ENCODE results near the gene GPC6. TPM values are rescaled to one million over a fixed set of nuclear protein-coding genes. Genes with fewer than 3 reads are reported as not detected.

GPC6 gene
- total and polyA plus RNA-seq, 2 experiments from 2014 or later, result 14.4 to 43.3 TPM

- Histone ChIP-seq H3K9me3 (ENCODE audit: low read depth) (no peaks in the 10 kb centered on the region), H3K4me3 (no peak overlapping the region), H3K36me3 (no peaks in the 10 kb centered on the region), H3K4me1 (ENCODE audit: low read depth) (peaks cover 24% of the 10 kb centered on the region), H3K27me3 (no peaks in the 10 kb centered on the region), H3K27ac (no peak overlapping the region)
- DNase-seq (ENCODE audit: low read depth in 1 of 2, low spot score in 1 of 2), result peak in 1 of 2 donors; percentile 60
- TF ChIP-seq, protein P1, sequence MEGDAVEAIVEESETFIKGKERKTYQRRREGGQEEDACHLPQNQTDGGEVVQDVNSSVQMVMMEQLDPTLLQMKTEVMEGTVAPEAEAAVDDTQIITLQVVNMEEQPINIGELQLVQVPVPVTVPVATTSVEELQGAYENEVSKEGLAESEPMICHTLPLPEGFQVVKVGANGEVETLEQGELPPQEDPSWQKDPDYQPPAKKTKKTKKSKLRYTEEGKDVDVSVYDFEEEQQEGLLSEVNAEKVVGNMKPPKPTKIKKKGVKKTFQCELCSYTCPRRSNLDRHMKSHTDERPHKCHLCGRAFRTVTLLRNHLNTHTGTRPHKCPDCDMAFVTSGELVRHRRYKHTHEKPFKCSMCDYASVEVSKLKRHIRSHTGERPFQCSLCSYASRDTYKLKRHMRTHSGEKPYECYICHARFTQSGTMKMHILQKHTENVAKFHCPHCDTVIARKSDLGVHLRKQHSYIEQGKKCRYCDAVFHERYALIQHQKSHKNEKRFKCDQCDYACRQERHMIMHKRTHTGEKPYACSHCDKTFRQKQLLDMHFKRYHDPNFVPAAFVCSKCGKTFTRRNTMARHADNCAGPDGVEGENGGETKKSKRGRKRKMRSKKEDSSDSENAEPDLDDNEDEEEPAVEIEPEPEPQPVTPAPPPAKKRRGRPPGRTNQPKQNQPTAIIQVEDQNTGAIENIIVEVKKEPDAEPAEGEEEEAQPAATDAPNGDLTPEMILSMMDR (IDR thresholded peaks at IDR 0.05; ENCODE audit: low read depth, low read length), result no peak
Measured at GRCh38 chr13:94390881-94391280, 1164.3 kb downstream of the GPC6 start.

- Histone ChIP-seq H3K27me3 (no peaks in the 10 kb centered on the region), H3K36me3 (no peaks in the 10 kb centered on the region), H3K4me1 (ENCODE audit: low read depth) (peaks cover 34% of the 10 kb centered on the region), H3K9me3 (ENCODE audit: low read depth) (no peaks in the 10 kb centered on the region), H3K4me3 (no peak overlapping the region), H3K27ac (peak overlapping the region; percentile 91)
- TF ChIP-seq, protein P1 (IDR thresholded peaks at IDR 0.05; ENCODE audit: low read depth, low read length), result no peak
- DNase-seq (ENCODE audit: low read depth in 1 of 2, low spot score in 1 of 2), result no peak
Measured at GRCh38 chr13:94394723-94395122, 1168.1 kb downstream of the GPC6 start.

- Histone ChIP-seq H3K9me3 (ENCODE audit: low read depth) (no peaks in the 10 kb centered on the region), H3K27ac (peak overlapping the region; percentile 91), H3K27me3 (no peaks in the 10 kb centered on the region), H3K36me3 (no peaks in the 10 kb centered on the region), H3K4me1 (ENCODE audit: low read depth) (peaks cover 34% of the 10 kb centered on the region), H3K4me3 (no peak overlapping the region)
- TF ChIP-seq, protein P1 (IDR thresholded peaks at IDR 0.05; ENCODE audit: low read depth, low read length), result no peak
- peak in 1 of 2 donors; percentile 91 for DNase-seq (ENCODE audit: low read depth in 1 of 2, low spot score in 1 of 2)
Measured at GRCh38 chr13:94395860-94396259, 1169.3 kb downstream of the GPC6 start.

- H3K27me3 ChIP-seq, result no peaks in the 10 kb centered on the region
- no peak for DNase-seq (ENCODE audit: low read depth in 1 of 2, low spot score in 1 of 2)
Measured at GRCh38 chr13:94399812-94400211, 1173.2 kb downstream of the GPC6 start.

GRCh38 chr13:94400874-94401273, 1174.3 kb downstream of the GPC6 start:
- Histone ChIP-seq H3K4me3 (no peak overlapping the region), H3K4me1 (ENCODE audit: low read depth) (peaks cover 16% of the 10 kb centered on the region), H3K9me3 (ENCODE audit: low read depth) (no peaks in the 10 kb centered on the region), H3K27me3 (no peaks in the 10 kb centered on the region), H3K27ac (no peak overlapping the region), H3K36me3 (no peaks in the 10 kb centered on the region)
- TF ChIP-seq, protein P1 (IDR thresholded peaks at IDR 0.05; ENCODE audit: low read depth, low read length), result no peak
- DNase-seq (ENCODE audit: low read depth in 1 of 2, low spot score in 1 of 2), result no peak

More at GRCh38 chr13:94399812-94400211, 1173.2 kb downstream of the GPC6 start:
- H3K27ac ChIP-seq, result no peak overlapping the region
- peaks cover 27% of the 10 kb centered on the region for H3K4me1 ChIP-seq (ENCODE audit: low read depth)
- H3K36me3 ChIP-seq, result no peaks in the 10 kb centered on the region
- no peaks in the 10 kb centered on the region for H3K9me3 ChIP-seq (ENCODE audit: low read depth)
- TF ChIP-seq, protein P1 (IDR thresholded peaks at IDR 0.05; ENCODE audit: low read depth, low read length), result no peak
- no peak overlapping the region for H3K4me3 ChIP-seq
